Cardiac muscle cell (in vitro differentiated cells and primary cell): ENCODE data around the gene OARD1. TPM values are rescaled to one million over a fixed set of nuclear protein-coding genes. Genes with fewer than 3 reads are reported as not detected.

ENCODE experiments used
- DNase-seq, 2 donors: peaks; one replicate each; pipeline versions ENCODE4 v3.0.0 to v3.0.0-alpha.2; 2010 to 2017; ENCODE audit warnings: low read depth in 1 of 2, low spot score in 1 of 2
- H3K27ac ChIP-seq: fragments of 200-600 bp; sonication (generic); 2 replicates; pipeline ENCODE4 v1.5.1; 2016
- H3K27me3 ChIP-seq: fragments of 200-600 bp; sonication (generic); 2 replicates; pipeline ENCODE4 v1.6.0; 2016; ENCODE audit warnings: control low read depth
- H3K36me3 ChIP-seq: fragments of 200-600 bp; sonication (generic); 2 replicates; pipeline ENCODE4 v1.5.1; 2016; ENCODE audit warnings: control low read depth
- H3K4me1 ChIP-seq: fragments of 200-600 bp; sonication (generic); 2 replicates; pipeline ENCODE4 v1.8.1; 2017; ENCODE audit warnings: low read depth, mild to moderate bottlenecking, mixed run types
- H3K4me3 ChIP-seq: fragments of 200-600 bp; sonication (generic); 2 replicates; pipeline ENCODE4 v1.5.1; 2016; ENCODE audit warnings: mild to moderate bottlenecking
- H3K9me3 ChIP-seq: fragments of 200-600 bp; sonication (generic); 2 replicates; pipeline ENCODE4 v1.5.1; 2017; ENCODE audit warnings: low read depth, mild to moderate bottlenecking, control low read depth
- CTCF ChIP-seq: IDR thresholded peaks from 2 replicates; pipeline ENCODE4 v1.5.1; 2012; ENCODE audit warnings: low read depth, mild to moderate bottlenecking, low read length
- polyA plus RNA-seq: library from polyadenylated mRNA; unstranded; fragments of >200 nt; fragmentation: Nextera tagmentation; extraction: Ambion mirVana; gene quantifications from 2 replicates; pipeline ENCODE4 v1.2.1, GENCODE V29; 2016
- total RNA-seq: library from RNA; depleted of rRNA; stranded (reverse); fragments of >200 nt; gene quantifications from 2 replicates; pipeline ENCODE4 v1.2.3, GENCODE V29; 2016

Gene OARD1
- total and polyA plus RNA-seq, 2 experiments from 2014 or later, result 27.5 to 56.3 TPM

GRCh38 chr6:41090841-41091761 is 18.9 kb upstream of the OARD1 start:
- Histone ChIP-seq H3K36me3 (peaks cover 69% of the 10 kb centered on the region), H3K27me3 (no peaks in the 10 kb centered on the region), H3K9me3 (no peaks in the 10 kb centered on the region), H3K4me1 (no peaks in the 10 kb centered on the region), H3K27ac (peak overlapping the region; percentile 73), H3K4me3 (no peak overlapping the region)
- no peak for TF ChIP-seq CTCF
- no peak for DNase-seq

GRCh38 chr6:41088451-41088850 is 16.3 kb upstream of the OARD1 start:
- no peak overlapping the region for H3K27ac ChIP-seq
- H3K27me3 ChIP-seq, result no peaks in the 10 kb centered on the region
- H3K4me3 ChIP-seq, result no peak overlapping the region
- TF ChIP-seq CTCF, result no peak
- H3K4me1 ChIP-seq, result no peaks in the 10 kb centered on the region
- DNase-seq, result peak in 1 of 2 donors; percentile 13
- peaks cover 68% of the 10 kb centered on the region for H3K36me3 ChIP-seq
- no peaks in the 10 kb centered on the region for H3K9me3 ChIP-seq

GRCh38 chr6:41085182-41085581 is 13.0 kb upstream of the OARD1 start:
- Histone ChIP-seq H3K4me1 (no peaks in the 10 kb centered on the region), H3K27me3 (no peaks in the 10 kb centered on the region), H3K9me3 (no peaks in the 10 kb centered on the region), H3K4me3 (no peak overlapping the region), H3K27ac (no peak overlapping the region), H3K36me3 (peaks cover 60% of the 10 kb centered on the region)
- no peak for DNase-seq
- TF ChIP-seq CTCF, result no peak

- no peaks in the 10 kb centered on the region for H3K27me3 ChIP-seq
- no peak overlapping the region for H3K27ac ChIP-seq
- H3K4me1 ChIP-seq, result no peaks in the 10 kb centered on the region
- H3K4me3 ChIP-seq, result no peak overlapping the region
- TF ChIP-seq CTCF, result no peak
- no peaks in the 10 kb centered on the region for H3K9me3 ChIP-seq
- no peak for DNase-seq
- H3K36me3 ChIP-seq, result peaks cover 64% of the 10 kb centered on the region
Measured at GRCh38 chr6:41083072-41083471, 10.9 kb upstream of the OARD1 start.

- DNase-seq, result no peak
- no peaks in the 10 kb centered on the region for H3K9me3 ChIP-seq
- no peak overlapping the region for H3K27ac ChIP-seq
- no peaks in the 10 kb centered on the region for H3K27me3 ChIP-seq
- peaks cover 46% of the 10 kb centered on the region for H3K36me3 ChIP-seq
- TF ChIP-seq CTCF, result no peak
- H3K4me1 ChIP-seq, result peaks cover 10% of the 10 kb centered on the region
- no peak overlapping the region for H3K4me3 ChIP-seq
Measured at GRCh38 chr6:41080621-41081020, 8.5 kb upstream of the OARD1 start.
